Fibroblast of villous mesenchyme (primary cell): ENCODE measurements around the gene MSRB3. TPM values are rescaled to one million over a fixed set of nuclear protein-coding genes. Genes with fewer than 3 reads are reported as not detected.

Source experiments
- DNase-seq: peaks from one replicate; pipeline ENCODE4 v3.0.0-alpha.2; 2010; ENCODE audit warnings: low read depth
- H3K4me3 ChIP-seq: 2 replicates; pipeline ENCODE4 v1.5.1; 2011; ENCODE audit warnings: low read depth, mild to moderate bottlenecking, low read length
- CTCF ChIP-seq: IDR thresholded peaks from 2 replicates; pipeline ENCODE4 v1.5.1; 2012; ENCODE audit warnings: low read depth, mild to moderate bottlenecking, low read length; ENCODE audit not compliant: insufficient read depth
- total RNA-seq: library from RNA; depleted of rRNA; stranded (reverse); fragments of >200 nt; gene quantifications from 2 replicates; pipeline ENCODE4 v1.2.3, GENCODE V29; 2012

Gene MSRB3
- total RNA-seq, 1 donor, result 111 TPM

- DNase-seq, result no peak
- no peak overlapping the region for H3K4me3 ChIP-seq
- no peak for TF ChIP-seq CTCF
Observed at GRCh38 chr12:65458718-65459117, 180.2 kb downstream of the MSRB3 start.

- no peak for DNase-seq
- no peak for TF ChIP-seq CTCF
- no peak overlapping the region for H3K4me3 ChIP-seq
Observed at GRCh38 chr12:65459545-65459944, 181.1 kb downstream of the MSRB3 start.

- H3K4me3 ChIP-seq, result no peak overlapping the region
- no peak for TF ChIP-seq CTCF
- no peak for DNase-seq
Observed at GRCh38 chr12:65460063-65460462, 181.6 kb downstream of the MSRB3 start.

- no peak for DNase-seq
- TF ChIP-seq CTCF, result no peak
- no peak overlapping the region for H3K4me3 ChIP-seq
Observed at GRCh38 chr12:65461017-65461416, 182.5 kb downstream of the MSRB3 start.

GRCh38 chr12:65462484-65462883 lies 184.0 kb downstream of the MSRB3 start:
- no peak overlapping the region for H3K4me3 ChIP-seq
- no peak for DNase-seq
- TF ChIP-seq CTCF, result no peak

- no peak overlapping the region for H3K4me3 ChIP-seq
- no peak for DNase-seq
- TF ChIP-seq CTCF, result no peak
Observed at GRCh38 chr12:65463082-65463481, 184.6 kb downstream of the MSRB3 start.

GRCh38 chr12:65463611-65464010 lies 185.1 kb downstream of the MSRB3 start:
- H3K4me3 ChIP-seq, result no peak overlapping the region
- no peak for DNase-seq
- TF ChIP-seq CTCF, result no peak
